ENCODE data around the gene FRMD7. TPM values are rescaled to one million over a fixed set of nuclear protein-coding genes. Genes with fewer than 3 reads are reported as not detected.

The FRMD7 gene
- total and polyA plus RNA-seq, 5 donors: 0.05 TPM; not detected in 4

GRCh38 chrX:132093239-132093860 is 34.5 kb downstream of the FRMD7 start:
- no peak for ATAC-seq
- Histone ChIP-seq H3K4me1 (ENCODE audit: control insufficient read depth, insufficient read depth, low read length) (no peaks in the 10 kb centered on the region), H3K27me3 (ENCODE audit: control insufficient read depth, insufficient read depth) (no peaks in the 10 kb centered on the region), H3K27ac (ENCODE audit: low read length) (no peak overlapping the region), H3K4me3 (ENCODE audit: low read length) (no peak overlapping the region), H3K9me3 (ENCODE audit: control insufficient read depth, low read length) (no peaks in the 10 kb centered on the region)
- no peak for DNase-seq
- WGBS: 61% methylated on average over 4 of the region's 4 CpGs
- intact Hi-C loops (cut with DNase I): loop anchor here in 1 of 4 donors (10.0 kb wide), 1 partner anchor 121 kb away; the partner anchor contains the start of gene RAP2C

DNA sequence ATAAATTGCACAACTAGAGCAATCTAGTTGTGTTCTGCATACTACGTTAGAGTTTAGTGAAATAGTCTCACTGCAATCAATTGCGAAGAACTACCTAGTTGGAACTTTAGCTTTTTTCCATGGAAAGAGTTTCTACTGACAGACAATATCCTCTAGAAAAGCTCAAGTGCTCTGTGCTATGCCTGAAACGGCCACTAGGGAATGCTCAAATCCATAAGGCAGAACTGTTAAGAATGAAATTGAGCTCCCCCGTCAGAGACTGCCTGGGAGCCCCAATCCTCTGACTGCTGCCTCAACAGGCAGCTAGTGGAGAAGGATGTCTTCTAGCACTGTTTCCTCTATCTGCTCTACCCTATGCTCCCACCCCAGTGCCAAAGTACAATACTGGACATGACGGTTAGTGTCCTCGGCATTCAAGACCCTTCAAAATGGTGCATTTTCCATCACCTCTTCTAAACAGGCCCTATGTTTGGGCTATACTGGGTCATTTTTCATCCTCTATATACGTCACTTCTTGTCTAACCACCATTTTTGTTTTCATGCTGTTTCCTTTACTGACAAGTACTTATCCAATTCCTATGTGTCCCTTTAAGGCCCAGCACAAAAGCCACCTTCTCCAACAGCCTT is 35.3 kb downstream of the FRMD7 start:
- peak in 2 of 3 donors; percentile 49 to 60 for DNase-seq
- Histone ChIP-seq H3K27ac (ENCODE audit: low read length) (no peak overlapping the region), H3K4me1 (ENCODE audit: control insufficient read depth, insufficient read depth, low read length) (no peaks in the 10 kb centered on the region), H3K4me3 (ENCODE audit: low read length) (no peak overlapping the region), H3K9me3 (ENCODE audit: control insufficient read depth, low read length) (no peaks in the 10 kb centered on the region), H3K27me3 (ENCODE audit: control insufficient read depth, insufficient read depth) (no peaks in the 10 kb centered on the region)
- peak; percentile 45 to 69 for ATAC-seq
- 41% methylated on average over 7 of the region's 7 CpGs for WGBS
- intact Hi-C loops (cut with DNase I): loop anchor here in 1 of 4 donors (10.0 kb wide), 1 partner anchor 122 kb away; the partner anchor contains the start of gene RAP2C

DNA sequence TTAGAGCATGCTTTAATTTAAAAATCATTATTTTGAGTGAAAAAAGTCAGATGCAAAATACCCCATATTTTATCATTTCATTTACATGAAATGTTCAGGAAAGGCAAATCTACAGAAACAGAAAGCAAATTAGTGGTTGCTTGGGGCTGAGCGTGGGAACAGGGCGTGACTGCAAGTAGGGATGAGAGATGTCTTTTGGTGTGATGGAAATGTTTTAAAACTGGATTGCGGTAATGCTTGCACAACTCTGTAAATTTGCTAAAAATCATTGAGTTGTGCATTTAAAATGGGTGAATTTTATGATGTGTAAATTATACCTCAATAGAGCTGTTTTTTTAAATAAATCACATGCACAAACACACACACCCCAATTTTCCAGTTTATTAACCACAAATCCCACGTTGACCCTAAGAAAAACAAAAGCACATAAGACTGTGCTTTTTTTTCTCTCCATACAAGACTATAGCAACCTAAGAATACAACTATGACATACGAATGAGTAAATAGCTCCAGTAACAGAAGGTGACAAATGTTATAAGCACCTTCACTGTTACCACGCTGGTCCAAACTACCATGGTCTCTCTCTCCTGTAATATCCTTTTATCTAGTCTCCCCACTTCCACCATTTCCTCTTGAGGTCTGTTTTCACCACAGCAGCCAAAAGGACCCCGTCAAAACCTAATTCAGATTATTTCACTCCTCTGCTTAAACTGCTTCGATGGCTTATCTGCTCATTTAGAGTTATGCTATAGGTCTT is 37.2 kb downstream of the FRMD7 start:
- Histone ChIP-seq H3K9me3 (ENCODE audit: control insufficient read depth, low read length) (no peaks in the 10 kb centered on the region), H3K27me3 (ENCODE audit: control insufficient read depth, insufficient read depth) (no peaks in the 10 kb centered on the region), H3K27ac (ENCODE audit: low read length) (no peak overlapping the region), H3K4me3 (ENCODE audit: low read length) (no peak overlapping the region), H3K4me1 (ENCODE audit: control insufficient read depth, insufficient read depth, low read length) (no peaks in the 10 kb centered on the region)
- DNase-seq (no peak), ATAC-seq (no peak)
- intact Hi-C loops (cut with DNase I): loop anchor here in 1 of 4 donors (10.0 kb wide), 1 partner anchor 124 kb away; the partner anchor contains the start of gene RAP2C
- WGBS: 58% methylated on average over 8 of the region's 8 CpGs

DNA sequence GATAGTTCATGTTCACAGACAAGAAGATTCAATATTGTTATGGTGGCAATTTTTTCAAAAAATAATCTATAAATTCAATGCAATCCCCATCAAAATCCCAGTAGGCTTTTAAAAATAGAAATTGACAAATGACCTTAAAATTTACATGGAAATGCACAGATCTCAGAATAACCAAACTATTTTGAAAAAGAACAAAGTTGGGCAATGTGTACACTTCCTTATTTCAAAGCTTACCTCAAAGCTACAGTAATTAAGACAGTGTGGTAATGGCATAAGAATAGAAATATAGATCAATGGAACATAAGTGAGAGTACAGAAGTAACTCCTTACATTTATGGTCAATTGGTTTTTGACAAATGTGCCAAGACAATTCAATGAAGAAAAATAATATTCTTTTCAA is 39.0 kb downstream of the FRMD7 start:
- no peak for DNase-seq
- no peak for ATAC-seq
- intact Hi-C loops (cut with DNase I): no loop called here
- no peaks in the 10 kb centered on the region for H3K4me1 ChIP-seq (ENCODE audit: control insufficient read depth, insufficient read depth, low read length)
- no peak overlapping the region for H3K27ac ChIP-seq (ENCODE audit: low read length)
- no peak overlapping the region for H3K4me3 ChIP-seq (ENCODE audit: low read length)
- no peaks in the 10 kb centered on the region for H3K9me3 ChIP-seq (ENCODE audit: control insufficient read depth, low read length)
- H3K27me3 ChIP-seq (ENCODE audit: control insufficient read depth, insufficient read depth): no peaks in the 10 kb centered on the region

GRCh38 chrX:132086672-132087071 is 41.1 kb downstream of the FRMD7 start:
- ATAC-seq (no peak), DNase-seq (no peak)
- Histone ChIP-seq H3K9me3 (ENCODE audit: control insufficient read depth, low read length) (no peaks in the 10 kb centered on the region), H3K27me3 (ENCODE audit: control insufficient read depth, insufficient read depth) (no peaks in the 10 kb centered on the region), H3K4me3 (ENCODE audit: low read length) (no peak overlapping the region), H3K4me1 (ENCODE audit: control insufficient read depth, insufficient read depth, low read length) (no peaks in the 10 kb centered on the region), H3K27ac (ENCODE audit: low read length) (no peak overlapping the region)
- WGBS: 40% methylated on average over 2 of the region's 2 CpGs
- intact Hi-C loops (cut with DNase I): no loop called here

- intact Hi-C loops (cut with DNase I): no loop called here
- H3K4me1 ChIP-seq (ENCODE audit: control insufficient read depth, insufficient read depth, low read length): no peaks in the 10 kb centered on the region
- no peak for ATAC-seq
- no peak overlapping the region for H3K27ac ChIP-seq (ENCODE audit: low read length)
- H3K9me3 ChIP-seq (ENCODE audit: control insufficient read depth, low read length): no peaks in the 10 kb centered on the region
- H3K4me3 ChIP-seq (ENCODE audit: low read length): no peak overlapping the region
- 36% methylated on average over 3 of the region's 3 CpGs for WGBS
- H3K27me3 ChIP-seq (ENCODE audit: control insufficient read depth, insufficient read depth): no peaks in the 10 kb centered on the region
- DNase-seq: no peak
These were observed 42.0 kb downstream of the FRMD7 start for GRCh38 chrX:132085786-132086185.

DNA sequence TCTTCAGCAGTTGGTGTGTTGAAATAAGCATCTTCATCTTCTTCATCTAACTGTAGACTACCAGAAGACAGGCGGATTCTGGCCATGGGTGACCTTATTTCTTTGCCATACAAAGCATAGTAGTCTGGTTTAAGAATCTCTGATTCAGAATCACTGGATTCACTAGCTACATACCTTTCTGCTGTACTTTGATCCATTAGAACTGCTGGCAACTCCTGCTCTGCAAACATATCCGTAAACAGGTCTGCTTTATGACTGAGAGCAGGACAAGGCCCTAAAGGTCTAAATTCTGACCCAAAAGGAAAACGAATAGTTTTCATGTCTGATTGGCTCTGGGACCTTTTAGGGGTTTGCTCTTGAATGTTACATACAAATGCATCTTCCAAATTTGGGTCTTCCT is 49.9 kb downstream of the FRMD7 start:
- H3K27ac ChIP-seq (ENCODE audit: low read length): no peak overlapping the region
- H3K4me3 ChIP-seq (ENCODE audit: low read length): no peak overlapping the region
- ATAC-seq (no peak), DNase-seq (no peak)
- H3K4me1 ChIP-seq (ENCODE audit: control insufficient read depth, insufficient read depth, low read length): no peaks in the 10 kb centered on the region
- WGBS: 95% methylated on average over 3 of the region's 3 CpGs
- H3K9me3 ChIP-seq (ENCODE audit: control insufficient read depth, low read length): no peaks in the 10 kb centered on the region
- no peaks in the 10 kb centered on the region for H3K27me3 ChIP-seq (ENCODE audit: control insufficient read depth, insufficient read depth)
- intact Hi-C loops (cut with DNase I): loop anchor here in 1 of 4 donors (10.0 kb wide), 1 partner anchor 233 kb away; no protein-coding TSS in a partner anchor

DNA sequence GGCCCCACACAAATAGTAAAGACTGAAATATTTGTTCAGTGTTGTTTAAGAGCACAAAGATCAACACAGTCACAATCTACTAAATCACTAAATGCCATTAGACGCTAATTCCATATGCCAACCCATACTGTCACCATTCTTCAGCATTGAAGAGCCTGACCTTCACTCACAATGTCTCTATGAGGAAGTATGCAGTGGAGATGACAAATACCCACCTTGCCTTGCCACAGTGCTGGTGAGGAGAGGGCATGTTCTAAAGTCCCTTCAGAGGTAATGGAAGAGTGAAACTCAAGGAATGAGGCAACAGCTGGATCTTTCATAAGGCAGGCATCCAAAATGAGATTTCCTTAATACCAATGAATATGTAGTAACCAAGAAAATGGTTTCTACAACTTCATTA is 50.4 kb downstream of the FRMD7 start:
- ATAC-seq (no peak), DNase-seq (no peak)
- WGBS: 93% methylated on average over 1 of the region's 1 CpG
- no peaks in the 10 kb centered on the region for H3K4me1 ChIP-seq (ENCODE audit: control insufficient read depth, insufficient read depth, low read length)
- H3K27ac ChIP-seq (ENCODE audit: low read length): no peak overlapping the region
- H3K4me3 ChIP-seq (ENCODE audit: low read length): no peak overlapping the region
- no peaks in the 10 kb centered on the region for H3K9me3 ChIP-seq (ENCODE audit: control insufficient read depth, low read length)
- H3K27me3 ChIP-seq (ENCODE audit: control insufficient read depth, insufficient read depth): no peaks in the 10 kb centered on the region
- intact Hi-C loops (cut with DNase I): loop anchor here in 1 of 4 donors (10.0 kb wide), 1 partner anchor 233 kb away; no protein-coding TSS in a partner anchor

GRCh38 chrX:132071254-132071653 is 56.6 kb downstream of the FRMD7 start:
- intact Hi-C loops (cut with DNase I): loop anchor here in 1 of 4 donors (10.0 kb wide), 1 partner anchor 226 kb away; no protein-coding TSS in a partner anchor

DNA sequence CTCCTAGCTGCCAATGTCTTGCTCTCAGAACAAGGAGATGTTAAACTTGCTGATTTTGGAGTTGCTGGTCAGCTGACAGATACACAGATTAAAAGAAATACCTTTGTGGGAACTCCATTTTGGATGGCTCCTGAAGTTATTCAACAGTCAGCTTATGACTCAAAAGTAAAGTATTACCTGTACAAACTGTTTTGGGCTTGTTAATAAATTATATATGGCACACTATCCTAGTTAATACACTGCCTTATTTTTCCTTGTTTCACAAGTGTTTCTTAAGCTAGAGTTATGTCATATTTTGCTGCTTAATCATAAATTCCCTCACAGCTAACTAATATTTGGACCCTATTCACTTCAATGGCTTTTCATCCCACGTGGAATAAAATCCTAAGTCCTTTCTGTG is 59.4 kb downstream of the FRMD7 start:
- H3K4me1 ChIP-seq (ENCODE audit: control insufficient read depth, insufficient read depth, low read length): no peaks in the 10 kb centered on the region
- no peak overlapping the region for H3K4me3 ChIP-seq (ENCODE audit: low read length)
- H3K27me3 ChIP-seq (ENCODE audit: control insufficient read depth, insufficient read depth): no peaks in the 10 kb centered on the region
- WGBS: 71% methylated on average over 1 of the region's 1 CpG
- H3K27ac ChIP-seq (ENCODE audit: low read length): no peak overlapping the region
- ATAC-seq (no peak), DNase-seq (no peak)
- intact Hi-C loops (cut with DNase I): no loop called here
- H3K9me3 ChIP-seq (ENCODE audit: control insufficient read depth, low read length): no peaks in the 10 kb centered on the region

More at GRCh38 chrX:132071254-132071653, 56.6 kb downstream of the FRMD7 start:
- DNase-seq (no peak), ATAC-seq (no peak)
- Histone ChIP-seq H3K27me3 (ENCODE audit: control insufficient read depth, insufficient read depth) (no peaks in the 10 kb centered on the region), H3K9me3 (ENCODE audit: control insufficient read depth, low read length) (no peaks in the 10 kb centered on the region), H3K27ac (ENCODE audit: low read length) (no peak overlapping the region), H3K4me1 (ENCODE audit: control insufficient read depth, insufficient read depth, low read length) (no peaks in the 10 kb centered on the region), H3K4me3 (ENCODE audit: low read length) (no peak overlapping the region)

- H3K27ac ChIP-seq (ENCODE audit: low read length): no peak overlapping the region
- no peaks in the 10 kb centered on the region for H3K4me1 ChIP-seq (ENCODE audit: control insufficient read depth, insufficient read depth, low read length)
- 93% methylated on average over 4 of the region's 4 CpGs for WGBS
- ATAC-seq: no peak
- DNase-seq: no peak
- no peaks in the 10 kb centered on the region for H3K9me3 ChIP-seq (ENCODE audit: control insufficient read depth, low read length)
- H3K27me3 ChIP-seq (ENCODE audit: control insufficient read depth, insufficient read depth): no peaks in the 10 kb centered on the region
- intact Hi-C loops (cut with DNase I): no loop called here
- H3K4me3 ChIP-seq (ENCODE audit: low read length): no peak overlapping the region
These were observed 64.0 kb downstream of the FRMD7 start for GRCh38 chrX:132063862-132064261.
